NCI-H187 (cell line): Measurements from ENCODE around the gene SLC16A6.
"Not testable (repeated sequence)": the region's sequence is repeated elsewhere in the genome, so short reads cannot be mapped to it uniquely, and the experiment has no call there.

ENCODE experiments used
- DNase-seq, 2 experiments: peaks; one replicate each; lab custom pipeline; 2025; lab: John Stamatoyannopoulos, UW

SLC16A6 gene

GRCh38 chr17:68248199-68248825 is 42.6 kb downstream of the SLC16A6 start:
- DNase-seq: no peak

GRCh38 chr17:68247445-68248198 is 43.3 kb downstream of the SLC16A6 start, which contains the start of gene AMZ2:
Gene AMZ2, plus strand, starts transcription at chr17:68248043. Its CDS starts 2,145 bp downstream, at chr17:68250188.
- DNase-seq: peak; percentile 90 to 93

GRCh38 chr17:68246271-68247028 is 44.5 kb downstream of the SLC16A6 start:
- DNase-seq: no peak

GRCh38 chr17:68239632-68240366 is 51.1 kb downstream of the SLC16A6 start:
- no peak for DNase-seq

GRCh38 chr17:68238871-68239253 is 52.1 kb downstream of the SLC16A6 start:
- no peak for DNase-seq

- DNase-seq: no peak
Measured at GRCh38 chr17:68238164-68238870, 52.6 kb downstream of the SLC16A6 start.

- not testable (repeated sequence) for DNase-seq
Measured at GRCh38 chr17:68237369-68238163, 53.4 kb downstream of the SLC16A6 start.

GRCh38 chr17:68235336-68235791 is 55.6 kb downstream of the SLC16A6 start:
- not testable (repeated sequence) for DNase-seq

GRCh38 chr17:68234726-68235335 is 56.1 kb downstream of the SLC16A6 start:
- not testable (repeated sequence) for DNase-seq

- not testable (repeated sequence) for DNase-seq
Measured at GRCh38 chr17:68232741-68233140, 58.2 kb downstream of the SLC16A6 start.

GRCh38 chr17:68231541-68231940 is 59.4 kb downstream of the SLC16A6 start:
- DNase-seq: no peak

- DNase-seq: not testable (repeated sequence)
Measured at GRCh38 chr17:68231131-68231530, 59.8 kb downstream of the SLC16A6 start.

- DNase-seq: no peak
Measured at GRCh38 chr17:68229619-68230018, 61.3 kb downstream of the SLC16A6 start.

- DNase-seq: no peak
Measured at GRCh38 chr17:68228817-68229570, 61.9 kb downstream of the SLC16A6 start.

GRCh38 chr17:68228039-68228680 is 62.8 kb downstream of the SLC16A6 start:
- not testable (repeated sequence) for DNase-seq

- DNase-seq: not testable (repeated sequence)
Measured at GRCh38 chr17:68225055-68225454, 65.9 kb downstream of the SLC16A6 start.

GRCh38 chr17:68222606-68223005 is 68.3 kb downstream of the SLC16A6 start:
- DNase-seq: no peak

- DNase-seq: no peak
Measured at GRCh38 chr17:68221786-68222185, 69.1 kb downstream of the SLC16A6 start.

- not testable (repeated sequence) for DNase-seq
Measured at GRCh38 chr17:68220786-68221185, 70.1 kb downstream of the SLC16A6 start.
